ENCODE data around the gene PPP6C.
"Not testable (repeated sequence)": the region's sequence is repeated elsewhere in the genome, so short reads cannot be mapped to it uniquely, and the experiment has no call there.

Gene PPP6C

GRCh38 chr9:125189361-125190289 is at the start of gene PPP6C:
Gene PPP6C, minus strand, starts transcription at chr9:125189803. Its CDS starts 85 bp downstream, at chr9:125189718.
- peak; percentile 97 for DNase-seq

- no peak for DNase-seq
Observed at GRCh38 chr9:125238915-125239446, 49.4 kb upstream of the PPP6C start.

DNA sequence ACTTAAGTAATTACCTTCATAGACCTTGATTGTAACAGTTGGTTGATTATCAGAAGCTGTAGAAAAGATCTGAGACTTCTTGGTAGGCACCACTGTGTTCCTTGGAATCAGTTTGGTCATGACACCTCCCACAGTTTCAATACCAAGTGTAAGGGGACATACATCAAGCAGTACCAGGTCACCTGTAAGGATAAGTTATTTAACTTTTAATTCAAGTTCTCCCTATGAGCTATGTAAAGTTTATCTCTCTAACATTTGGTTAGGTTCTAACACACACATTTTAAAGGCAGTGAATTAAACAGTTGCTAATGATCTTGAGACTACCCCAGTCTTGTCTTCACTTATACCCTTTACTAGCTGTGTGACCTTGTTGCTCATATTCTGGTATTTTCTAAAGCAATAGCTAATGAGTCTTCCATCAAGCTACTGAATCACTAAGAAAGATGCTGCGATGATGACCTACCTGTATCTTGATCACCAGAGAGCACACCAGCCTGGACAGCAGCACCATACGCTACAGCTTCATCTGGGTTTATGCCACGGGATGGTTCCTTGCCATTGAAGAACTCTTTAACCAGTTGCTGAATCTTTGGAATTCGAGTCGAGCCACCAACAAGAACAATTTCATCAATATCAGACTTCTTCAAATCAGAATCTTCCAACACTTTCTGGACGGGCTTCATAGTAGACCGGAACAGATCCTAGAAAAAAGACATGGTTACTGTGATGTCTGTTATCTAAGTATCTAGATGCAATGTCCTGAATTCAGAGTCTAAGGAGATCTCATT is 48.7 kb upstream of the PPP6C start:
- DNase-seq: no peak

DNA sequence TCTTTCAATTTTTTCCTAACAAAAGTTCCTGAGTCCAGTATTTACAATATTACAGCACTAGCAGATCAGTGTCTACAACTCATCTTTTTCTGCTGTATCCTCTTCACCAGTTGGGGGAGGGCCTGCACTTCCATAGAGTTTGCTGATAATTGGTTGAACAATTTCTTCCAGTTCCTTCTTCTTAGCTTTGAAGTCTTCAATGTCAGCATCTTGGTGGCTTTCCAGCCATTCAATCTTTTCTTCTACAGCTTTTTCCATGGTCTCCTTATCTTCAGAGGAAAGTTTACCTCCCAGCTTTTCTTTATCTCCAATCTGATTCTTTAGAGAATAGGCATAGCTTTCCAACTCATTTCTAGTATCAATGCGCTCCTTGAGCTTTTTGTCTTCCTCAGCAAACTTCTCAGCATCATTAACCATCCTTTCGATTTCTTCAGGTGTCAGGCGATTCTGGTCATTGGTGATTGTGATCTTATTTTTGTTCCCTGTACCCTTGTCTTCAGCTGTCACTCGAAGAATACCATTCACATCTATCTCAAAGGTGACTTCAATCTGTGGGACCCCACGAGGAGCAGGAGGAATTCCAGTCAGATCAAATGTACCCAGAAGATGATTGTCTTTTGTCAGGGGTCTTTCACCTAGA is 47.0 kb upstream of the PPP6C start:
- not testable (repeated sequence) for DNase-seq

- no peak for DNase-seq
Observed at GRCh38 chr9:125235804-125236519, 46.4 kb upstream of the PPP6C start.

DNA sequence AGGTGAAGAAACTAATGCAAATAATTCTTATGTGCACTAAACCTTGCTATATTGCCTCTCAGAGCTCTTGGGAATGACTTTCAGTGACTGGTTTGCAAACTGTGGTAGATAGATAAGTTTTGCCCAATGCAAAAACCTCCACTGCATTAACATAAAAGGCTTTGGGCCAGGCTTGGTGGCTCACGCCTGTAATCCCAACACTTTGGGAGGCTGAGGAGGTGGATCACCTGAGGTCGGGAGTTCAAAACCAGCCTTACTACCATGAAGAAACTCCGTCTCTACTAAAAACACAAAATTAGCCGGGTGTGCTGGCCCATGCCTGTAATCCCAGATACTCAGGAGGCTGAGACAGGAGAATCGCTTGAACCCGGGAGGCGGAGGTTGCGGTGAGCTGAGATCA is 44.5 kb upstream of the PPP6C start:
- DNase-seq: not testable (repeated sequence)

DNA sequence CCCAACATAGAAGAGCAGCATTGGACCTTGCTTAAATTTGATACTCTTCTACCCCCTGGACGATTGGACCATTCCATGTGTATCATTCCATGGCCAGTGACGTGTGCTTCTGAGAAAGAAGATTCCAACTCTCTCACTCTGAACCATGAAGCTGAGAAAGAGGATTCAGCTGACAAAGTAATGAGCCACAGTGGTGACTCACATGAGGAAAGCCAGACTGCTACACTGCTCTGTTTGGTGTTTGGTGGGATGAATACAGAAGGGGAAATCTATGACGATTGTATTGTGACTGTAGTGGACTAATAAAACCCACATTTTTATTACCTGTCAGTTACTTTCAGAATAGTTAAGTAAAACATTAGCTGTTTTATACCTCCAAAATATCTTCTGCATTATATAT is 44.1 kb upstream of the PPP6C start:
- no peak for DNase-seq

- DNase-seq: no peak
Observed at GRCh38 chr9:125227761-125228160, 38.2 kb upstream of the PPP6C start.

- not testable (repeated sequence) for DNase-seq
Observed at GRCh38 chr9:125224858-125225257, 35.3 kb upstream of the PPP6C start.

- DNase-seq: no peak
Observed at GRCh38 chr9:125218621-125219020, 29.0 kb upstream of the PPP6C start.

GRCh38 chr9:125214186-125214585 is 24.6 kb upstream of the PPP6C start:
- DNase-seq: no peak

DNA sequence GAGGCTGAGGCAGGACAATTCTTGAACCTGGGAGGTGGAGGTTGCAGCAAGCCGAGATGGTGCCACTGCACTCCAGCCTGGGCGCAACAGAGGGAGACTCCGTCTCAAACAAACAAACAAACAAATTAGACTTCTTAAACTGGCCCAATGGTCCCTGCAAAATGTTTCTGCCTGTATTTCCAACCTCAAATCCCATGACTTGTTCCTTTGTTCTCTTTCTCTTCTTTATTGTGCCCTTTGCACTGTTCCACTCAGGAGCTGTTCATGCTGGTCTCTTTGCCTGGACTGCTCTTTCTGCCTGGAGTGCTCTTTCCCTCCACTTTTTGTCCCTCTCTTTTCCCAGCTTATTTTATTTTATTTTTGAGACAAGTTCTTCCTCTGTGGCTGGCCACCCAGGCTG is 14.9 kb upstream of the PPP6C start:
- DNase-seq: no peak

DNA sequence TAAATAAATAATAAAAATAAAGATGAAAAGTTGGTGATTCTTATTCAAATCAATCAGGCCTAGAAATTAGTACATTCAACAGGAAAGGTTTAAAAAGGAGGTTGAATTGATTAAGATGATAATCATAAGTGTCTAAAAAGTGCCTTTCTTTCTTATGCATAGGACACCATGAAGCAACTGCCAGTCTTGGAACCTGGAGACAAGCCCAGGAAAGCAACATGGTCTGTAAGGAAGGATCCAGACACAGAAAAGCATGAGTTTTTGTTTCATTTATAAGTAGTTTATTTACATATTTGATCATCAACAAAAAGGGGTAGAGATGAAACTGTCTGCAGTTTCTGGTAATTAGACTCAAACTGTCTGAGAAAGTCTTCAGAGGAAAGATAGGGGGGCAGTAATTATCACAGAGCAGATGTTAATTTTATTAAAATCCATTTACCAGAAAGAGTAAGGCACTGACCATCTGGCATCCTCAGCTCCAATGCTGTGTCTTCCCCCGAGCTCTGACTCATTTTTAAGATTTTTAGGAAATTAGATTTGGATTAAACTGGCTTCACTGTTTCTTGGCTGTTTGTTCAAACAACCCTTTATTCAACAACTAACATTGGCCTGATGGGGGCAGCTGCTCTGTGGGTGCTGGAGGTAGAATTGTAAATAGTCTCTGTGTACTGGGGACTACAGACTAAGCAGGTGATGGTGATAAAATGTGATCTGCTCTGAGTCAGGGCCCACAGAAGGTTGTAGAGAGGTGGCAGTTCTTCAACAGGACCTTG is 13.4 kb upstream of the PPP6C start:
- DNase-seq: no peak

DNA sequence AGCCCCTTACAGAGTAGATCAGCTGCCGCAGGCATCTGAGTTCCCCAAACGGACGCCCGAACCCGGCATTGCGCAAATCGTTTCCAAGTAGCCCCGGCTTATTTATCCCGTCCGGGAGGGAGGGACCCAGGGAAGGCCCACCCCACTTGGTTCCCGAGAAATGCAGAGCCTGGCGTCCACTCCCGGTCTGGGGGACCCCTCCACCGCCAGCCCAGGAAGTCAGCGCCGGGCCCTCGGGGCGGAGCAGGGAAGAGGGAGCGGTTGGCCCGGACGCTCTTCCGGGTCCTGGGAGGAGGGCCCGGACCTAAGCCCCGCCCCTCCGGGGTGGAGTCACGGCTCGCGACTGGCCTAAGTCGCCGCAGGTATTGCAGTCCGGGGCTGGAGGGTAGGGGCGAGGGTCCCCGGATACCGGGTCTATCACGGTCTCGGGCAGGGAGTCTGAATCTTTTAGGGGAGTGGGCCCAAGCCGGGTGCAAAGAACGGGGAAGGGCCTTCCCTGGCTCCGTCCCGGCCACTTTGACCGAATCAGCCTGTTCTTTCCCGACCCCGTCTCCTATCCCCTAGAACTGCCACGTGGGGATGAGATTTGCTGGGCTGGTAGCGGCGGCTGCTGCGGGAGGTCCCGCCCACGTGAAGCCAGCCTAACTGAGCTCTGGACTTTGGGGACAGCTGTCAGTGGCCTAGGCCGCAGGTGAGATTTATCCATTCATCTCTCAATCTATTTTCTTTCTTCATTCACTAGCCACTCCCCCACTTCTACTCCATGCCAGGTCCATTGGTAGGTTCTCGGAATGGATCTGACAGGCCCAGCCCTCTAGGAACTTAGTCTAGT is 10.8 kb upstream of the PPP6C start, which contains the start of gene RABEPK:
RABEPK (plus strand) TSS at position 327 of the 832 bp plus-strand sequence. CDS start 2,472 bp downstream, outside the sequence.
- peak; percentile 89 for DNase-seq

- DNase-seq: not testable (repeated sequence)
Observed at GRCh38 chr9:125195591-125195990, 6.0 kb upstream of the PPP6C start.

GRCh38 chr9:125194466-125194865 is 4.9 kb upstream of the PPP6C start:
- DNase-seq: not testable (repeated sequence)

DNA sequence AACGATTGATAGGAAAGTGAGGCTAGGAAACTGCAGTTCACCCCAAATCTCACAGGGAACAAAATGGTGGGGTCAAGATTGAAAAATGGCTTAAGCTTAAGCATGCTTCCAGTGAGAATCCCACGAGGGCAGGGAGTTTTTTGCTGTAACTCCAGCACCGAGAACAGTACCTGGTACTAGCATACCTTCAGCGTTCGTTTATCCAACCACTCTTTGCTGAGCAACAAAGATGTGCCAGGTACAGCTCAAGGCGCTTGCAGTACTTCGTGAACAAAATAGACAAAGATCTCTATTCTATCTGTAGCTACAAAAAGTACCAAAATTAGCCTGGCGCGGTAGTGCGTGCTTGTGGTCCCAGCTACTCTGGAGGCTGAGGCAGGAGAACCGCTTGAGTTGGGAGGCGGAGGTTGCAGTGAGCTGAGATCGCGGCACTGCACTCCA is 778 bp upstream of the PPP6C start:
- DNase-seq: peak; percentile 18

- DNase-seq: peak; percentile 44
Observed at GRCh38 chr9:125189011-125189360, 617 bp downstream of the PPP6C start.

GRCh38 chr9:125183561-125183960 is 6.0 kb downstream of the PPP6C start:
- no peak for DNase-seq

- no peak for DNase-seq
Observed at GRCh38 chr9:125183054-125183453, 6.5 kb downstream of the PPP6C start.
